Measurements from ENCODE around the gene SLC22A25. TPM values are rescaled to one million over a fixed set of nuclear protein-coding genes. Genes with fewer than 3 reads are reported as not detected.
"Not testable (repeated sequence)": the region's sequence is repeated elsewhere in the genome, so short reads cannot be mapped to it uniquely, and the experiment has no call there.

The SLC22A25 gene
- total RNA-seq (2014; rRNA removed; shearing (Covaris generic)): not detected in 2 replicates

DNA sequence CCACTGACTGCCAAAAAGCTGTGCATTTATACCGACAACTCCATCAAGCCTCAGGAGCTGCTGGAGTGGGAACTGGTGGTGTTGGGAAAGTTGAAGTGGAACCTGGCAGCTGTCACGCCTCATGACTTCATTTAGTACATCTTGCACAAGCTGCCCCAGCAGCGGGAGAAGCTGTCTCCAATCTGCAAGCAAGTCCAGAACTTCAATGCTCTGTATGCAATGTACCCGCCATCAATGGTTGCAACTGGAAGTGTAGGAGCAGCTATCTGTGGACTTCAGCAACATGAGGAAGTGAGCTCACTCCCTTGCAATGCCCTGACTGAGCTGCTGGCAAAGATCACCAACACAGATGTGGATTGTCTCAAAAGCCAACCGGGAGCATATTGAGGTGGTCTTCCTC, at the start of gene SLC22A25:
SLC22A25 (minus strand) TSS at position 67 of the 400 bp plus-strand sequence. CDS start 13,947 bp downstream, outside the sequence.
- no peak for DNase-seq (ENCODE audit: low spot score)

DNA sequence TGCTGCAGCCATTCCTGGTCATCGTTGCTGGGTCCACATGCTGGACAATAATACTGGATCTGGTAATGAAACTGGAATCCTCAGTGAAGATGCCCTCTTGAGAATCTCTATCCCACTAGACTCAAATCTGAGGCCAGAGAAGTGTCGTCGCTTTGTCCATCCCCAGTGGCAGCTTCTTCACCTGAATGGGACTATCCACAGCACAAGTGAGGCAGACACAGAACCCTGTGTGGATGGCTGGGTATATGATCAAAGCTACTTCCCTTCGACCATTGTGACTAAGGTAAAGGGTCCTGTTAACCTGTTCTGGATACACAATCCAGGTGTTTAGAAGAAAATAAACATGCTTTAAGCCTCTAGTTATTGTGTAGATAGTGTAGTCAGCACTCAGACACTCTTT, 46.9 kb upstream of the SLC22A25 start:
- no peak for DNase-seq (ENCODE audit: low spot score)

DNA sequence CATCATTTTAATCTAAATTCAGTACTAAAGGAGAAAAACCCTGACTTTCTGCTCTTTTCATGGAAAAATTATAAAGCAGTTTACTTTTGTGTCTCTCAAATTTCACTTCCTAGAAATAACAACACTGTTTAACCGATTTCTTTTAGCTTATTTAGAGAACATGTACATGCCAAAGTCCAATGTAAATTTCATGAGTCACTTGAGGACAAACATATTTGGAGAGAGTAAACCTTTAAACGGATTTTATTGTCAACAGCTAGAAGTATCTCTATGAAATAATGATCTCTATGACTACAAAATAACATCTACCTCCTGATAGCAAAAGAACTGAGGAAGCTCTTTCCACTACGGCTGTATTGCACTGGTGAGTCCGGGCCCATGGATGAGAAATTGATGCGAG, 46.3 kb upstream of the SLC22A25 start:
- peak; percentile 23 for DNase-seq (ENCODE audit: low spot score)

DNA sequence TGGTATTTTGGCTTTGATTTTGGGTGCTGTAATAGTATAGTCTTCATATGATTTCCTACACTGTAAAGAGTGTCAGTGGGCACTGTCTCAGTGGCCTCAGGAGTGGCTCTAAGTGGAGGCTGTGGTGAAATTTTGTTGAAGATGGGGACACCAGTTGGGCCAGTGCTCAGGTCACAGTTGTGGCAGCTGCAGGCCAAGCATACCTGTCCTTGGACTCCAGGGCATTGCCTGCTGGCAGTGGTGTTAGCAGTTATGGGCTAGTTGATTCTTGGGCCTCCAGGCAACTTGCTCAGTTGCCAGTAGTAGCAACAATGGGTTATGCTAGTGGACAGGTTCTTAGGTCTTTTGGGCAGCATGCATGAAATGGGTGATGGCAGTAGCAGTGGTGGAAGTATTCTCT, 39.2 kb upstream of the SLC22A25 start:
- no peak for DNase-seq (ENCODE audit: low spot score)

DNA sequence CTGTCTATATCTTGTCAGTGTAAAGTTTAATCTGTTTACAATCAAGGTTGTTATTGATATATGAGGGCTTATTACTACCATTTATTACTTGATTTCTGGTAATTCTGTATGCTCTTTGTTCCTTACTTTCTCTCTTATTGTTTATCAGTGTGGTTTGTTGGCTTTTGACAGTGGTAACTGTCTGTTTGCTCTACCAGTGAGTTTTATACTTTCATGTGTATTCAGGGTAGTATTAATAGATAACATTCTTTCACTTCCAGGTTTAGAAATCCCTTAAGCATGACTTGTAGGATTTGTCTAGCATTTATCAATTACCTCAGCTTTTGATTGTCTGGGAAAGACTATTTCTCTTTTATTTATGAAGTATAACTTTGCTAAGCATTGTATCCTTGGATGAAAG, 37.5 kb upstream of the SLC22A25 start:
- DNase-seq (ENCODE audit: low spot score): no peak

DNA sequence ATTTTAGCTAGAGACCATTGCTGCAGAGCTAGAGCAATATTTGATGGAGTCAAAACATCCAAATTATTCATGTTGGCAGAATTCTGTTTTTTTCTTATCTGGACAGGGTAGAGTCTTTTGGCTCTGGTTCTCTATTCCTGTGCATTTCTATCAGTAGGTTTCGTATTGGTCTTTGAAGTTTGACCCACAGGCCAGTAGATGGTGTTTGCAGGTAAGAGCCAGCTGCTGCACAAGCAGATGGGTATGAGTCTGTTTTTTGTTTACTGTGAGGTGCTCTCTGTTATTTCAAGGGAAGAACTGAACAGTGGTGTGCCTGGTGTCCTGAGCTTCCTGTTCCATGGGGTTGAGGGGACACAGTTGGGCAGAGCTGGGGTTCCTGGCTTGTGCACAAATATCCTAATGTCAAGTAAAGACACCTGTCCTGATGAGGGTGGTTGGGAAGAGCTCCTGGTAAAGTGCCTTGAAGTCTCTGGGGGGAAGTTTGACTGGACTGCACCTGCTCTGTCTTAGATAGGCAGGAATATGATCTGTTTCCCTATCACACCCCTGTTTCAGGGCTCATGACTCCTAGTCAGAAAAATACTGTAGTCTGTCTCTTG, 34.0 kb upstream of the SLC22A25 start:
- peak; percentile 23 for DNase-seq (ENCODE audit: low spot score)

DNA sequence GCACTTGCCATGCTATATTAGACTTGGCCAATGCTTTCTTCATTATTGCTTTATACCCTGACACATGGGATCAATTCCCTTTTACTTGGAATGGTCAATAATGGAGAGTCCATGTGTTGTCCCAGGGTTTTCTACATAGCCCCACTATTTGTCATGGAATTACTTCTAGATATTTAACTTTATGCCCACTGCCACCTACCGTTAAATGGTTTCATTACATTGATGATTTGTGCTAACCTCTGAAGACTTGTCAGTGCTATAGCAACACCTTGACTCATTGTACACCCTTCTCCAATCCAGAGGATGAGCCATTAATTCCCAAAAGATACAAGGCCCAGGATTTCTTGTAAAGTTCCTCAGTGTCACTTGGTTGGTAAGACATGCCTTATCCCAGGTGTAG, 31.4 kb upstream of the SLC22A25 start:
- peak; percentile 65 for DNase-seq (ENCODE audit: low spot score)

DNA sequence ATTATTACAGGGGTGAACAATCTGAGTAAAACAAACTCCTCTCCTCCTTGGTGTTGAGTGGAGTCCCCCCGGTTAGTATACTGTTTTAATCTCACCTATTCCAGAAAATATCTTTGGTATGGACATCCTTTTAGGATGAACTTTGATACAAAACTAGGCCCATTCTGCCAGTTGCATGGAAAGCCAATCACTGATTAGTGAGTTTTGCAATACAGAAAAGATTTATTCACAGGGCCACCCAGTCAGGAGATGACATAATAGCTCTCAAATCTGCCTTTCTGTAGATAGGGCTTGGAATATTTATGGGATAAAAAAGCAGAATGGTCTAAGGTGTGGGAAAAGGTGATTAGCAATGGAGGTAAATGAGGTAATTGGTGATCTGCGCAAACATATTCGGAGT, 30.3 kb upstream of the SLC22A25 start:
- DNase-seq (ENCODE audit: low spot score): no peak

DNA sequence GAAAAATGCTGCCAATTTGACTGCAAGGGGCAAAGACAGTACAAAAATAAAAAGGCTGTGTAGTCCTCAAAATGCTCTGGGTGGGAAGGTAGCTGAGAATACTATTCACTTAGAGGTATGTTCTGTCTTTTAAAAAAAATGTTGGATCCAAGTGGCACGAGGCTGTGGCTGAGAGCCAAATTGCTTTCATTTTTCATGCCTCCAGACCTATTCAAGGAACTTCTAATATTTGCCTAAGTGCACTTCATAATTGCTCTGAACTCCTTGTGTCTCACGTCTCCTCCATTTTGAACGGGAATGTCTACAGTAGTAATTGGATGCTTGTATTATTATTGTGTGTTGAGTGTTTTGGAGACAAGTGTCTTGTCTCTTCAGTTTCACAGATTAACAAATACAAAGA, 19.1 kb upstream of the SLC22A25 start:
- no peak for DNase-seq (ENCODE audit: low spot score)

DNA sequence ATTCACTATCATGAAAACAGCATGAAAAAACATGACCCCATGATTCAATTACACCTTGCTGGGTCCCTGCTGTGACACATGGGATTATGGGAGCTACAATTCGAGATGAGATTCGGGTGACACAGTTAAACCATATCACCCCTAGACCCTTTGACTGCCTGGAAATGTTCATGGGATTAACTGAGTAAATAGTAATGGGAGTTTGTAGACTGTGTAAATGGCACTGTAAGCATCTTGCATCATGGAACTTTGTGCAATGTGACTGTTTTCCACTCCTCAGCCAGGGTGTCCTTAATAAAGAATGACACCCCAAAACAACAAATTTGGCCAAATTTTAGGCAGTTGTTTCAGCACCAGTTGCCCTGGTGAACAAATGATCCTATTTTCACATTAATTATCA, 7.9 kb upstream of the SLC22A25 start:
- DNase-seq (ENCODE audit: low spot score): no peak

DNA sequence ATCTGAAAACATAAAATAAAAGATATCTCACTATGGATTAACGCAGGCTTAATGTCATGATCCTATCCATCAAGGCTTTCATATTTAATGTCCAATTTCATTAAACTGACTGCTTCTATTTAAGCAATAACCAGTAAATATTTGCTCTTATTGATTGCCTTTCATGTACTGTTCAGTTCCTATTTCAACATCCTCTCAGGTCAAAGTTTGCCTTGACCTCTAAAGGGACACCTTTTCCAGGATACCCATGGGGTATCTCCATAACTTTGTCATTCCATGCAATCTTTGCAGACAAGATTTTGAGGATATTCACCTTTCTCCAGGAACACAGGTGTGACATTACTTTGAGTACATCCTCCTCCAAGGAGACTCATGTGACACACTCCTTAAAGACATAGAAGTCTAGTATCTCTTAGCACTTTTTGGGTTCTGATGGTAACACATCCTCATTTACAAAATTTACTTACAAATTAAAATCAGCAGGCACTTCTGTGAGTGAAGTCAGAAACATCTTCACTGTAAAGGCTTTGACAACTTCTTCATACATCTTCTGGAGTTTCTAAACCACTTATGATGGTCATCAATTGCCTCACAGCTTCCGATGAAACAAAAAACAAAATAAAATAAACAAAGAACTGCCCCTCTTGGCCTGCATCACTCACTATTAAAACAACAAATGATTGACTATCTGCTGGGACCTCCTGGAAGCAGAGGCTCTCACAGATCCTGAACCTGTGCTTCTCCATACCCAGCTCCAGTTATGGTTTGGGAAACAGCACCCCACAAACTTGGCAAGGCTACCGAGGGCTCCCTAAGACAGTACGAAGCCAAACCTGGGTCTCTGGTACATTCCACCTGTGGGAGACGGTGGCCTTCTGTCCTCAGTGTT, 7.0 kb upstream of the SLC22A25 start:
- no peak for DNase-seq (ENCODE audit: low spot score)

DNA sequence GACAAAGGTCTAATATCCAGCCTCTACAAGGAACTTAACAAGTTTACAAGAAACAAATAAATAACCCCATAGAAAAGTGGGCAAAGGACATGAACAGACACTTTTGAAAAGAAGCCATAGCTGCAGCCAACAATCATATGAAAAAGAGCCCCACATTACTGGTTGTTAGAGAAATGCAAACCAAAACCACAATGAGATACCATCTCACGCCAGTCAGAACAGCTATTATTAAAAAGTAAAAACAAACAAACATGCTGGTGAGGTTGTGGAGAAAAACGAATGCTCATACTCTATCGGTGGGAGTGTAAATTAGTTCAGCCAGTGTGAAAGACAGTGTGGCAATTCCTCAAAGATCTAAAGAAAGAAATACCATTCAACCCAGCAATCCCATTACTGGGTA, 5.6 kb upstream of the SLC22A25 start:
- no peak for DNase-seq (ENCODE audit: low spot score)

DNA sequence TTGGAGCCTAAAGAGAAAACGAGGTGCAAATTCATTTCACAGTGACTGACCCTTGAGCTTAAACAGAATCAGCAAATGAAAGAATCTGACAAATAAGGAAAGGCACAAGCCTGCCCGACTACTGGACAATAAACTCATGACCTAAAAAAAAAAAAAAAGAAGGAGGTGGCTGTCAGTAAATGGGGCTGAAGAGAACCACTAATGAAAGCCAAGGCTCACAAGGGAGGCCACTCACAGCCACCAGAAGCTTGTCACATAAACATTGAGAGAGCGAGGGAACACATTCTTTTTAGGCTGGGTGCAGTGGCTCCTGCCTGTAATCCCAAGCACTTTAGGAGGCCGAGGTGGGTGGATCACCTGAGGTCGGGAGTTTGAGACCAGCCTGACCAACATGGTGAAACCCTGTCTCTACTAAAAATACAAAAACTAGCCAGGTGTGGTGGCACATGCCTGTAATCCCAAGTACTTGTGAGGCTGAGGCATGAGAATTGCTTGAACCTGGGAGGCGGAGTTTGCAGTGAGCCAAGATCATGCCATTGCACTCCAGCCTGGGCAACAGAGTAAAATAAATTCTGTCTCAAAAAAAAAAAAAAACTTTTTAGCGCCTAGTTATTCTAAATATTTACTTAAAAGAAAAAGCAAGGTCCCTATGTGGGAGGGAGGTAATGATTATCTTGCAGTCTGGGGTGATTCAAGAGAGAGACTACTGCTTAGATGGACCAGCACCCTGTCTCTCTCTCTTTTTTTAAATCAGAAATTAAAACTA, 4.0 kb upstream of the SLC22A25 start:
- not testable (repeated sequence) for DNase-seq (ENCODE audit: low spot score)

DNA sequence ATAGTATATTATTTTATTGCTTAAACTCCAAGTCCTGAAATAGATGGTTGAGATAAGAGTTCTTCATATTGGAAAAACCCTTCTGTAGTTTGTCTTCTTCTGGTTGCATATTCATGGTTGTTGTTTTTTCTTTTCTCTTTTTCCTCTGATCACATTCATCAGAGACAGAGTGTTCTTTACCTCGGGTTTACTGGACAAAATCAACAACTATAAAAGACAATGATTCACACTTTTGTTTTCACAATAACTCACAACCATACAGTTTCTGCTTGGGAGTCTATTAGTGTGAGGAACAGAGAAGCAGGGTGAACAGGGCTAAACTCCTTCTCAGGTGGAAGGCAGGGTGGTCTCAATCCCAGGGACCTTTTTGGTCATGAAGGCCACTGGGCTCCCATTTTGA, 2.6 kb upstream of the SLC22A25 start:
- DNase-seq (ENCODE audit: low spot score): no peak

DNA sequence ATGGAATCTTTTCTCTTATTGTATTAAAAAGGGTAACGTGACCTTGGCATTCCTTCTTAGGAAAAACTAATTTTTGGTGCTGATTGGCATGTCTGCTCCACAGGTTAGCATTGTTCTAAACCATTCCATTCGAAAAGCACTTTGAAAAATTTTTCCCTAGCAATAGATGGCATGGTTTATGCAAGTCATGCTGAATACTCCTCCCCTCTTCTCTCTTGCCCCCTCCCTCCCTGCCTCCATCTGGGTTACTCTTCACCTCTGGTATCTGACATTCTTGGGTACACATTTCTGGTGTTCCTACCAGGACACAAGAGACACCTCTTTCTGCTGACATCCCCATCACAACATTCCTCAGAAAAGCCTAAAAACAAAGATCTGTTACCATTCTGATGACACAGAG, 1.5 kb upstream of the SLC22A25 start:
- DNase-seq (ENCODE audit: low spot score): no peak

DNA sequence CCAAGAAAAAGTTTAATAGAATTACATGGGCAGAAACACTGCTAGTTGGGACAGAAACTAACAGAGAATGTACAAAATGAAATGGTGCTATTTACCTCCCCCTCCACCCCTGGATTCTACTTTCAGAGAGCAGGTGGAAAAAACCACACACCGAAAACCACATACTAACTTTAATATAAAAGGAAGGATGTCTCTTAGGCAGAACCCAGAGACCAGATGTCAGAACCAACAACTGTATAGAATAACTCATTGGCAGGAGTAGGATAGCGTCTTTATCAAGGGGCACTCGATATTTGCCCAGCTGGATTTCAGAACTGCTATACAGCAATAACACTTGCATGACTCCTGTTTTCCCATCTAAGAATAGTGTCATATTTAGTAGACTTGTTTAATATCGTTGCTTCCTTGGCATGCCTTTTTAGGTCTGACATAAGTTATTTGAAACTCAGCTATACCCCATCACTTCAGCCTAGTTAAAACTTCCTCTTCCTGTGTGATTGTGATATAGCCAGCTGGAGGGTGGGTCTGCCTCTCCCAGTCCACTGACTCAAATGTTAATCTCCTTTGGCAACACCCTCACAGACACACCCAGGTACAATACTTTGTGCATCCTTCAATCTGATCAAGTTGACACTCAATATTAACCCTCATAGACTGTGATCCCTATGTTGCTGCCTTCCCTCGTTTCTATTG, 1.2 kb downstream of the SLC22A25 start:
- no peak for DNase-seq (ENCODE audit: low spot score)

DNA sequence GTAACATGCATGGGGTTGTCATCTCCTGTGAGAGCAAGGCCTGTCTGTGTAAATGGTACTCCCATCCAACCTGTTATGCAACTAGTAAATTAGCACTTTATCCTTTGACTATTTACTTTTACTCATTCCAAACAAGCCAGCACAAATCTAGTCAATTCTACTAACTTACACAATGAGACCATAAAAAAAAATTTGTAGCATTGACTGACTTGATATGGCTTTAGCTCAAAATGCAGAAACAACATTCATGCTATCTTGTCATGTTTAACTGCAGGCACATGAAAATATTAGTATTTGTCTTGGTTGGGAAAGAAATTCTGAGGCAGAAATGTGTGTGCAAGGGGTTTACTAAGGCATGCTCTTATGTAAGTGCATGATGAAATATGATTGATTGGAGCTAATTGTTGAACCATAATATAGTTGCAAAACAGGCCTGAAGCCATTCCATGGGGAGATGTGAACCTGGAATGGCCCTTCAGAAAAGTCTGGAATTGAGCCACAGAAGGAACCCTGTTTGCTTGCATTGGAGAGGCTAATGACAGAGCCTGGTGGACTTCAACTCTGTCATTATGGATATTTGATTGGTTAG, 2.5 kb downstream of the SLC22A25 start:
- no peak for DNase-seq (ENCODE audit: low spot score)

DNA sequence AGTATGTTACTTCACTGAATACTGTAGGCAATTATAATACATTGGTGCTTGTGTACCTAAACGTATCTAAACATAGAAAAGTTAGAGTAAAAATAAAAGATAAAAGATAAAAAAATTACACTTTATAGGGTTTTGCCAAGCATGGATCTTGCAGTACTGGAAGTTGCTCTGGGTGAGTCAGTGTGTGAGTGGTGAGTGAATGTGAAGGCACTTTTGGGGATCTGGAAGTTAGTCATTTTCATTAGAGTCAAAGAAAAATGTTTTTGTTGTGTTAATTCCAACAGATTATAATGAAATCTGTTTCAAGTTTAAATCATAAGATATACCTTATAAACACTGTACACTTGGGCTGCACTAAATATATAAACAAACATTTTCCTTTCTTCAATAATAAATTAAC, 3.3 kb downstream of the SLC22A25 start:
- DNase-seq (ENCODE audit: low spot score): no peak

DNA sequence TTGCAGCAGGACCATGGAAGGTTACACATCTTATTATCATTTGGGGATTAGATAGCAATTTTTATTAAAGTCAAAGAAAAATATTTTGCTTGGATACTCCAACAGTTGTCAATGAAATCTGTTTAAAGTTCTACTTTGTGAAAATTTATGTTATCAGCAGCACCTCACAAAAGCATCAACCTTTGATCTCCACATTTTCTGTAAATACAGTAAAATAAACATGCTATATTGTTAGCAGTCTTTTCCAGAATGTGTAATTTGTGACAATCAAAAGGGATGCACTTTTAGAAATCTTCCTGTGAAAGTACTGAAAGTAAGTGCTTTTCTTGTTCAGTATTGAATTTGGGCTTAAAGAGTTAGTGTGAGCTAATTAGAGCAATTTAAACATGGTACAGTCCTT, 4.1 kb downstream of the SLC22A25 start:
- DNase-seq (ENCODE audit: low spot score): no peak

DNA sequence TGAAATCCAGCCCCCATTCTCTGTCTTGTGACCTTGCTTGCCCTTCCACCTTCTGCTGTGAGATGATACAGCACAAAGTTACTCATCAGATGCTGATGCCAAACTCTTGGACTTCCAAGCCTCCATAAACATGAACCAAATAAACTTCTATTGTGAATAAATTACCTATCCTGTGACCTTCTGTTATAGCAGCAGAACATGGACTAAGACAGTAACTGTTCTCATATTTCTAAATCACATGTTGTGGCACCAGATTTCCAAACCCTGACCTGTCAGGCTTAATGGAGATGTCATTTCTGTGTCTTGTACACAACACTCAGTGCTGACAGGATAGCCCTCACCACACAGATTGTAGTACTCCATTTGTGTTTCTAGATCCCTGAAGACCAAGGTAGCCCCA, 6.0 kb downstream of the SLC22A25 start:
- no peak for DNase-seq (ENCODE audit: low spot score)

All from HT-29 (cell line).